CD14-positive monocyte (primary cell): ENCODE measurements around the gene COA3. TPM values are rescaled to one million over a fixed set of nuclear protein-coding genes. Genes with fewer than 3 reads are reported as not detected.
A peak's percentile ranks its signal among the peaks of the same experiment; 100 is the strongest.

Experiments
- DNase-seq, 3 donors: peaks; one replicate each; pipeline ENCODE4 v3.0.0-alpha.2; 2011 to 2022
- H2AFZ ChIP-seq: 2 replicates; pipeline ENCODE4 v1.6.0; 2012; ENCODE audit warnings: mild to moderate bottlenecking, low read depth, low read length, inconsistent platforms; ENCODE audit not compliant: insufficient read depth, poor library complexity, severe bottlenecking
- H3K27ac ChIP-seq, 2 donors: 1 replicate in 1 of 2; 2 replicates in 1 of 2; pipeline ENCODE4 v1.5.1; 2012 to 2013; ENCODE audit warnings: low read length in 2 of 2, control low read depth in 1 of 2, inconsistent platforms in 1 of 2, low read depth in 1 of 2, mild to moderate bottlenecking in 1 of 2
- H3K27me3 ChIP-seq, 2 donors: one replicate each; pipeline versions ENCODE4 v1.6.0 to v1.6.1; 2011 to 2013; ENCODE audit warnings: low read length in 2 of 2; ENCODE audit not compliant: control insufficient read depth in 2 of 2, insufficient read depth in 2 of 2
- H3K36me3 ChIP-seq, 2 donors: replicated peaks in 1 of 2; 1 replicate in 1 of 2; 2 replicates in 1 of 2; pipeline versions ENCODE4 v1.5.1 to v1.6.1; 2012 to 2013; ENCODE audit warnings: low read length in 2 of 2, control low read depth in 1 of 2, inconsistent platforms in 1 of 2, mild to moderate bottlenecking in 1 of 2; ENCODE audit not compliant: insufficient read depth in 2 of 2, control insufficient read depth in 1 of 2
- H3K4me1 ChIP-seq, 2 donors: 1 replicate in 1 of 2; 2 replicates in 1 of 2; pipeline versions ENCODE4 v1.5.1 to v1.6.1; 2012 to 2013; ENCODE audit warnings: low read length in 2 of 2, control low read depth in 1 of 2, inconsistent platforms in 1 of 2, mild to moderate bottlenecking in 1 of 2, moderate library complexity in 1 of 2; ENCODE audit not compliant: insufficient read depth in 2 of 2, control insufficient read depth in 1 of 2
- H3K4me2 ChIP-seq: replicated peaks from 2 replicates; pipeline ENCODE3; 2012; ENCODE audit warnings: low read length, moderate library complexity, mild to moderate bottlenecking; ENCODE audit not compliant: poor library complexity, severe bottlenecking; ENCODE audit errors: extremely low read depth
- H3K4me3 ChIP-seq, 3 experiments: fragments of 200-600 bp in 1 of 3; sonication (generic) in 1 of 3; replicated peaks in 1 of 3; 1 replicate in 2 of 3; 2 replicates in 1 of 3; pipeline ENCODE4 v1.5.1; 2011 to 2013; ENCODE audit warnings: low read length in 3 of 3, mild to moderate bottlenecking in 3 of 3, control low read depth in 2 of 3, low read depth in 2 of 3, inconsistent platforms in 1 of 3, moderate library complexity in 1 of 3
- H3K79me2 ChIP-seq: 2 replicates; pipeline ENCODE4 v1.6.0; 2012; ENCODE audit warnings: mild to moderate bottlenecking, control low read depth, inconsistent platforms, low read length, moderate library complexity; ENCODE audit not compliant: insufficient read depth
- H3K9ac ChIP-seq: 2 replicates; pipeline ENCODE4 v1.6.0; 2017; ENCODE audit warnings: low read length, mild to moderate bottlenecking; ENCODE audit not compliant: insufficient read depth, poor library complexity, severe bottlenecking
- H3K9me3 ChIP-seq, 2 donors: replicated peaks in 1 of 2; 1 replicate in 1 of 2; 2 replicates in 1 of 2; pipeline versions ENCODE4 v1.5.1 to v1.6.1; 2012 to 2013; ENCODE audit warnings: low read length in 2 of 2, control low read depth in 1 of 2; ENCODE audit not compliant: control insufficient read depth in 1 of 2, insufficient read depth in 1 of 2
- H4K20me1 ChIP-seq: 2 replicates; pipeline ENCODE4 v1.6.0; 2012; ENCODE audit warnings: mild to moderate bottlenecking, low read length, control low read depth, moderate library complexity; ENCODE audit not compliant: insufficient read depth
- H3K27ac Mint-ChIP-seq, 7 donors: one replicate each; pipeline ENCODE4 v1.8.0; 2020; ENCODE audit warnings: mild to moderate bottlenecking in 7 of 7, mixed read lengths in 7 of 7, moderate library complexity in 6 of 7, inconsistent platforms in 2 of 7
- H3K27me3 Mint-ChIP-seq, 3 donors: one replicate each; pipeline ENCODE4 v1.8.0; 2021 to 2022; ENCODE audit warnings: low read depth in 3 of 3, mild to moderate bottlenecking in 3 of 3, mixed read lengths in 3 of 3, moderate library complexity in 3 of 3, inconsistent platforms in 1 of 3
- H3K36me3 Mint-ChIP-seq, 2 donors: one replicate each; pipeline ENCODE4 v1.8.0; 2020; ENCODE audit warnings: mixed read lengths in 2 of 2, inconsistent platforms in 1 of 2, mild to moderate bottlenecking in 1 of 2
- H3K4me1 Mint-ChIP-seq: one replicate; pipeline ENCODE4 v1.8.0; 2020; ENCODE audit warnings: mild to moderate bottlenecking, mixed read lengths
- H3K4me3 Mint-ChIP-seq, 2 donors: one replicate each; pipeline ENCODE4 v1.8.0; 2020; ENCODE audit warnings: mild to moderate bottlenecking in 2 of 2, mixed read lengths in 2 of 2, moderate library complexity in 1 of 2
- H3K9me3 Mint-ChIP-seq, 7 donors: one replicate each; pipeline ENCODE4 v1.8.0; 2020 to 2022; ENCODE audit warnings: mixed read lengths in 7 of 7, mild to moderate bottlenecking in 6 of 7, moderate library complexity in 6 of 7, inconsistent platforms in 2 of 7
- CTCF ChIP-seq: fragments of 200-600 bp; IDR thresholded peaks from one replicate; pipeline ENCODE4 v1.8.0; 2022; ENCODE audit warnings: antibody characterized with exemption, mild to moderate bottlenecking
- WGBS: methylation state at CpG from one replicate; pipeline ENCODE4 v1.1.5; 2013; ENCODE audit warnings: missing lambda C conversion rate; ENCODE audit not compliant: insufficient coverage; 5-methylcytosine and 5-hydroxymethylcytosine counted together
- intact Hi-C, 2 donors: fragments of 100-400 bp; cut with micrococcal nuclease; formaldehyde crosslinking; loops; one replicate each; pipeline versions ENCODE4 v1.15.0 to v1.15.1; 2023
- polyA plus RNA-seq, 3 donors: library from polyadenylated mRNA; depleted of rRNA in 1 of 3; unstranded in 2 of 3; stranded (reverse) in 1 of 3; fragments of 300-500 nt in 2 of 3; fragments of >200 nt in 1 of 3; fragmentation: Illumina TruSeq in 2 of 3; gene quantifications; 1 replicate in 2 of 3; 2 replicates in 1 of 3; pipeline ENCODE4 v1.2.3, GENCODE V29; 2012 to 2021

COA3 gene
- polyA plus RNA-seq, 3 donors: 21.5 to 171 (median 156) TPM

GRCh38 chr17:42750739-42751344, 47.7 kb downstream of the COA3 start:
- Histone ChIP-seq H3K4me1 (peaks cover 17 to 18% of the 10 kb centered on the region in 2 donors), H3K79me2 (no peaks in the 10 kb centered on the region), H4K20me1 (no peaks in the 10 kb centered on the region), H3K9me3 (no peaks in the 10 kb centered on the region), H3K4me2 (peak overlapping the region; percentile 47), H3K36me3 (no peaks in the 10 kb centered on the region), H3K4me3 (peak overlapping the region in 1 of 3 experiments; percentile 50), H3K27me3 (peaks cover 0 to 6% of the 10 kb centered on the region in 2 donors), H3K27ac (peak overlapping the region in 1 of 2 donors; percentile 36), H3K9ac (no peak overlapping the region), H2AFZ (no peak overlapping the region)
- no peak for TF ChIP-seq CTCF
- Mint-ChIP-seq H3K27ac (peak overlapping the region in 4 of 7 donors; percentile 13 to 83 (median 66)), H3K36me3 (no peaks in the 10 kb centered on the region), H3K4me3 (peak overlapping the region in 1 of 2 donors; percentile 41), H3K4me1 (peaks cover 10% of the 10 kb centered on the region), H3K27me3 (peaks cover 14 to 34% (median 24%) of the 10 kb centered on the region in 3 donors), H3K9me3 (peaks cover 0 to 1% (median 0%) of the 10 kb centered on the region in 7 donors)
- intact Hi-C loops: no loop called here
- peak; percentile 27 to 54 (median 38) for DNase-seq
- WGBS: no CpG with 5 or more reads among the region's 3 CpGs

- Mint-ChIP-seq H3K4me1 (peaks cover 16% of the 10 kb centered on the region), H3K9me3 (peaks cover 0 to 3% (median 0%) of the 10 kb centered on the region in 7 donors), H3K27me3 (peaks cover 14 to 26% (median 23%) of the 10 kb centered on the region in 3 donors), H3K27ac (peak overlapping the region in 1 of 7 donors; percentile 47), H3K4me3 (no peak overlapping the region), H3K36me3 (no peaks in the 10 kb centered on the region)
- no peak overlapping the region for H2AFZ ChIP-seq
- peaks cover 6% of the 10 kb centered on the region for H3K79me2 ChIP-seq
- TF ChIP-seq CTCF: no peak
- no peak overlapping the region for H3K4me2 ChIP-seq
- H3K4me1 ChIP-seq: peaks cover 25 to 27% of the 10 kb centered on the region in 2 donors
- no peak overlapping the region for H3K27ac ChIP-seq
- no peaks in the 10 kb centered on the region for H4K20me1 ChIP-seq
- H3K36me3 ChIP-seq: no peaks in the 10 kb centered on the region
- peaks cover 0 to 8% of the 10 kb centered on the region in 2 donors for H3K27me3 ChIP-seq
- WGBS: 96% methylated on average over 7 of the region's 11 CpGs
- no peaks in the 10 kb centered on the region for H3K9me3 ChIP-seq
- H3K9ac ChIP-seq: no peak overlapping the region
- intact Hi-C loops: no loop called here
- DNase-seq: no peak
- H3K4me3 ChIP-seq: no peak overlapping the region
These were observed 49.4 kb downstream of the COA3 start for GRCh38 chr17:42748908-42749798.
